HepG2 (cell line): ENCODE measurements around the gene UBE2O. TPM values are rescaled to one million over a fixed set of nuclear protein-coding genes. Genes with fewer than 3 reads are reported as not detected.

Experiments used
- ARID5B ChIP-seq: IDR thresholded peaks from 2 replicates; pipeline ENCODE4 v1.4.0; 2020; ENCODE audit warnings: mild to moderate bottlenecking, missing genetic modification reagents
- CBFB ChIP-seq: sonication (generic); formaldehyde crosslinking; IDR thresholded peaks from 2 replicates; pipeline ENCODE4 v1.4.0; 2020; ENCODE audit warnings: missing genetic modification reagents
- CREM ChIP-seq, 2 experiments: sonication (generic) in 1 of 2; formaldehyde crosslinking in 1 of 2; IDR thresholded peaks; 2 replicates each; pipeline versions ENCODE4 v1.4.0 to v1.6.1; 2016 to 2020; ENCODE audit warnings: antibody characterized with exemption in 1 of 2, mild to moderate bottlenecking in 1 of 2, missing genetic modification reagents in 1 of 2
- CSRNP1 ChIP-seq: sonication (generic); formaldehyde crosslinking; IDR thresholded peaks from 2 replicates; pipeline ENCODE4 v1.8.1; 2023; ENCODE audit warnings: mild to moderate bottlenecking, missing genetic modification reagents
- HOXD1 ChIP-seq: sonication (generic); formaldehyde crosslinking; IDR thresholded peaks from 2 replicates; pipeline ENCODE4 v1.5.0; 2020; ENCODE audit warnings: missing genetic modification reagents
- SOX5 ChIP-seq: IDR thresholded peaks from 2 replicates; pipeline ENCODE4 v1.6.1; 2016; ENCODE audit warnings: borderline replicate concordance
- ZNF263 ChIP-seq: sonication (generic); formaldehyde crosslinking; IDR thresholded peaks from 2 replicates; pipeline ENCODE4 v1.4.0; 2020; ENCODE audit warnings: missing genetic modification reagents
- ZNF510 ChIP-seq: sonication (generic); formaldehyde crosslinking; IDR thresholded peaks from 2 replicates; pipeline ENCODE4 v1.4.0; 2020; ENCODE audit warnings: low read depth, mild to moderate bottlenecking, missing genetic modification reagents
- ZNF670 ChIP-seq: sonication (generic); formaldehyde crosslinking; IDR thresholded peaks from 2 replicates; pipeline ENCODE4 v1.8.0; 2022; ENCODE audit warnings: mild to moderate bottlenecking, missing genetic modification reagents, borderline replicate concordance
- polyA plus RNA-seq, 8 experiments: library from polyadenylated mRNA; depleted of rRNA in 3 of 8; stranded (reverse) in 7 of 8; unstranded in 1 of 8; fragments of >200 nt; fragmentation: Illumina TruSeq in 4 of 8; extraction: Trizol in 4 of 8; gene quantifications; 2 replicates each; pipeline versions ENCODE4 v1.2.1 to v1.2.3, GENCODE V29; 2011 to 2016; ENCODE audit warnings: low read depth in 4 of 8, missing spikeins in 1 of 8, mixed read lengths in 1 of 8; ENCODE audit not compliant: insufficient read depth in 1 of 8
- total RNA-seq, 5 experiments: library from RNA; depleted of rRNA; stranded (reverse); fragments of >200 nt; fragmentation: Illumina TruSeq; extraction: Trizol; gene quantifications; 2 replicates each; pipeline ENCODE4 v1.2.3, GENCODE V29; 2016; ENCODE audit warnings: low read depth in 1 of 5
- TF ChIP-seq, protein P1 (sequence below): sonication (generic); formaldehyde crosslinking; IDR thresholded peaks from 2 replicates; pipeline ENCODE4 v1.5.1; 2020; ENCODE audit warnings: mild to moderate bottlenecking, missing genetic modification reagents, borderline replicate concordance
- TF ChIP-seq, protein P2 (sequence below): sonication (generic); formaldehyde crosslinking; IDR thresholded peaks from 2 replicates; pipeline ENCODE4 v1.5.0; 2020; ENCODE audit warnings: mild to moderate bottlenecking, missing genetic modification reagents
- TF ChIP-seq, protein P3 (sequence below): sonication (generic); formaldehyde crosslinking; IDR thresholded peaks from 2 replicates; pipeline ENCODE4 v1.4.0; 2020; ENCODE audit warnings: missing genetic modification reagents

UBE2O gene
- total and polyA plus RNA-seq, 2 of the 13 experiments (the other 11 are each of a cell fraction or from before 2014, with no cell fraction given): 21.5 to 23.5 TPM

DNA sequence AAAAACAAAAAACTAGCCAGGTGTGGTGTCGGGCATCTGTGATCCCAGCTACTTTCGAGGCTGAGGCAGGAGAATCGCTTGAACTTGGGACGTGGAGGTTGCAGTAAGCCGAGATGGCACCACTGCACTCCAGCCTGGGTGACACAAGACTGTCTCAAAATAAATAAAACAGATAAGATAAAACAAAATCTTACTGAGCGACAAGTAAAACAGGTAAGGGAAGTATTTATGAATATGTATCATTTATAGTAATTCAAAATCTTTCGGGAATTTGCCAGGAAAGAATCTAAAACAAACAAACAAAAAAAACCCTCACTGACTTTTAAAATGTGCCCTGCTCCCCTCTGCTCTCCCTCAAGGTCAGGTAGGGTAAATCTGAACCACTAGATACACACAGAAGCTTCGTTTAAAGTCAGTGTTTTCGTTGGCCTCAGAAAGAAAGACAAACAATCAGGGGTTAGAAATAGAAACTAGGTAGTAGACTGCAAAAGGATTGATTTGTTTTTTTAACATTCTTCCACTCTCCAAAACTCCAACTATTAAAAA, 101.4 kb downstream of the UBE2O start (continued):
- TF ChIP-seq, protein P1, sequence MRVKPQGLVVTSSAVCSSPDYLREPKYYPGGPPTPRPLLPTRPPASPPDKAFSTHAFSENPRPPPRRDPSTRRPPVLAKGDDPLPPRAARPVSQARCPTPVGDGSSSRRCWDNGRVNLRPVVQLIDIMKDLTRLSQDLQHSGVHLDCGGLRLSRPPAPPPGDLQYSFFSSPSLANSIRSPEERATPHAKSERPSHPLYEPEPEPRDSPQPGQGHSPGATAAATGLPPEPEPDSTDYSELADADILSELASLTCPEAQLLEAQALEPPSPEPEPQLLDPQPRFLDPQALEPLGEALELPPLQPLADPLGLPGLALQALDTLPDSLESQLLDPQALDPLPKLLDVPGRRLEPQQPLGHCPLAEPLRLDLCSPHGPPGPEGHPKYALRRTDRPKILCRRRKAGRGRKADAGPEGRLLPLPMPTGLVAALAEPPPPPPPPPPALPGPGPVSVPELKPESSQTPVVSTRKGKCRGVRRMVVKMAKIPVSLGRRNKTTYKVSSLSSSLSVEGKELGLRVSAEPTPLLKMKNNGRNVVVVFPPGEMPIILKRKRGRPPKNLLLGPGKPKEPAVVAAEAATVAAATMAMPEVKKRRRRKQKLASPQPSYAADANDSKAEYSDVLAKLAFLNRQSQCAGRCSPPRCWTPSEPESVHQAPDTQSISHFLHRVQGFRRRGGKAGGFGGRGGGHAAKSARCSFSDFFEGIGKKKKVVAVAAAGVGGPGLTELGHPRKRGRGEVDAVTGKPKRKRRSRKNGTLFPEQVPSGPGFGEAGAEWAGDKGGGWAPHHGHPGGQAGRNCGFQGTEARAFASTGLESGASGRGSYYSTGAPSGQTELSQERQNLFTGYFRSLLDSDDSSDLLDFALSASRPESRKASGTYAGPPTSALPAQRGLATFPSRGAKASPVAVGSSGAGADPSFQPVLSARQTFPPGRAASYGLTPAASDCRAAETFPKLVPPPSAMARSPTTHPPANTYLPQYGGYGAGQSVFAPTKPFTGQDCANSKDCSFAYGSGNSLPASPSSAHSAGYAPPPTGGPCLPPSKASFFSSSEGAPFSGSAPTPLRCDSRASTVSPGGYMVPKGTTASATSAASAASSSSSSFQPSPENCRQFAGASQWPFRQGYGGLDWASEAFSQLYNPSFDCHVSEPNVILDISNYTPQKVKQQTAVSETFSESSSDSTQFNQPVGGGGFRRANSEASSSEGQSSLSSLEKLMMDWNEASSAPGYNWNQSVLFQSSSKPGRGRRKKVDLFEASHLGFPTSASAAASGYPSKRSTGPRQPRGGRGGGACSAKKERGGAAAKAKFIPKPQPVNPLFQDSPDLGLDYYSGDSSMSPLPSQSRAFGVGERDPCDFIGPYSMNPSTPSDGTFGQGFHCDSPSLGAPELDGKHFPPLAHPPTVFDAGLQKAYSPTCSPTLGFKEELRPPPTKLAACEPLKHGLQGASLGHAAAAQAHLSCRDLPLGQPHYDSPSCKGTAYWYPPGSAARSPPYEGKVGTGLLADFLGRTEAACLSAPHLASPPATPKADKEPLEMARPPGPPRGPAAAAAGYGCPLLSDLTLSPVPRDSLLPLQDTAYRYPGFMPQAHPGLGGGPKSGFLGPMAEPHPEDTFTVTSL (CRISPR knock-in tag): peak; percentile 76; the same call in 1 of the 2 replicates
- TF ChIP-seq ZNF510 (CRISPR knock-in tag) (peak; percentile 23; the same call in 1 of the 2 replicates), CSRNP1 (0 out of 2 replicates have a peak, but pooled peaks have one; percentile 7), ZNF263 (CRISPR knock-in tag) (peak; percentile 28; the same call in 1 of the 2 replicates), HOXD1 (no peak), ARID5B (CRISPR knock-in tag) (peak; percentile 71), SOX5 (CRISPR knock-in tag) (peak; percentile 73; the same call in 1 of the 2 replicates), ZNF670 (CRISPR knock-in tag) (0 out of 2 replicates have a peak, but pooled peaks have one; percentile 36), CBFB (CRISPR knock-in tag) (peak; percentile 71; the same call in 1 of the 2 replicates), CREM (IDR thresholded peaks at IDR 0.05) (peak; percentile 50), CREM (CRISPR knock-in tag; IDR thresholded peaks at IDR 0.05) (no peak)
- TF ChIP-seq, protein P2, sequence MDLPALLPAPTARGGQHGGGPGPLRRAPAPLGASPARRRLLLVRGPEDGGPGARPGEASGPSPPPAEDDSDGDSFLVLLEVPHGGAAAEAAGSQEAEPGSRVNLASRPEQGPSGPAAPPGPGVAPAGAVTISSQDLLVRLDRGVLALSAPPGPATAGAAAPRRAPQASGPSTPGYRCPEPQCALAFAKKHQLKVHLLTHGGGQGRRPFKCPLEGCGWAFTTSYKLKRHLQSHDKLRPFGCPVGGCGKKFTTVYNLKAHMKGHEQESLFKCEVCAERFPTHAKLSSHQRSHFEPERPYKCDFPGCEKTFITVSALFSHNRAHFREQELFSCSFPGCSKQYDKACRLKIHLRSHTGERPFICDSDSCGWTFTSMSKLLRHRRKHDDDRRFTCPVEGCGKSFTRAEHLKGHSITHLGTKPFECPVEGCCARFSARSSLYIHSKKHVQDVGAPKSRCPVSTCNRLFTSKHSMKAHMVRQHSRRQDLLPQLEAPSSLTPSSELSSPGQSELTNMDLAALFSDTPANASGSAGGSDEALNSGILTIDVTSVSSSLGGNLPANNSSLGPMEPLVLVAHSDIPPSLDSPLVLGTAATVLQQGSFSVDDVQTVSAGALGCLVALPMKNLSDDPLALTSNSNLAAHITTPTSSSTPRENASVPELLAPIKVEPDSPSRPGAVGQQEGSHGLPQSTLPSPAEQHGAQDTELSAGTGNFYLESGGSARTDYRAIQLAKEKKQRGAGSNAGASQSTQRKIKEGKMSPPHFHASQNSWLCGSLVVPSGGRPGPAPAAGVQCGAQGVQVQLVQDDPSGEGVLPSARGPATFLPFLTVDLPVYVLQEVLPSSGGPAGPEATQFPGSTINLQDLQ: no peak
- TF ChIP-seq, protein P3, sequence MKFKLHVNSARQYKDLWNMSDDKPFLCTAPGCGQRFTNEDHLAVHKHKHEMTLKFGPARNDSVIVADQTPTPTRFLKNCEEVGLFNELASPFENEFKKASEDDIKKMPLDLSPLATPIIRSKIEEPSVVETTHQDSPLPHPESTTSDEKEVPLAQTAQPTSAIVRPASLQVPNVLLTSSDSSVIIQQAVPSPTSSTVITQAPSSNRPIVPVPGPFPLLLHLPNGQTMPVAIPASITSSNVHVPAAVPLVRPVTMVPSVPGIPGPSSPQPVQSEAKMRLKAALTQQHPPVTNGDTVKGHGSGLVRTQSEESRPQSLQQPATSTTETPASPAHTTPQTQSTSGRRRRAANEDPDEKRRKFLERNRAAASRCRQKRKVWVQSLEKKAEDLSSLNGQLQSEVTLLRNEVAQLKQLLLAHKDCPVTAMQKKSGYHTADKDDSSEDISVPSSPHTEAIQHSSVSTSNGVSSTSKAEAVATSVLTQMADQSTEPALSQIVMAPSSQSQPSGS: 0 out of 2 replicates have a peak, but pooled peaks have one; percentile 18
